MM.1S (cell line): Measurements from ENCODE around the gene AKR7A3.
"Not testable (repeated sequence)": the region's sequence is repeated elsewhere in the genome, so short reads cannot be mapped to it uniquely, and the experiment has no call there.

ENCODE experiments used
- DNase-seq: peaks from one replicate; pipeline ENCODE4 v3.0.0-alpha.2; 2015
- H2AFZ ChIP-seq: fragments of 300-600 bp; sonication (generic); 2 replicates; pipeline ENCODE4 v1.6.0; 2016; ENCODE audit warnings: antibody characterized with exemption, low read length
- H3F3A ChIP-seq: fragments of 300-600 bp; sonication (generic); 2 replicates; pipeline ENCODE4 v1.6.1; 2016; ENCODE audit warnings: mild to moderate bottlenecking, antibody characterized with exemption, low read length, moderate library complexity, mixed read lengths; ENCODE audit not compliant: insufficient read depth
- H3K27ac ChIP-seq: fragments of 300-600 bp; sonication (generic); 2 replicates; pipeline ENCODE4 v1.5.1; 2016; ENCODE audit warnings: mild to moderate bottlenecking, low read length
- H3K27me3 ChIP-seq: fragments of 300-600 bp; sonication (generic); replicated peaks from 2 replicates; pipeline ENCODE4 v1.6.0; 2016; ENCODE audit warnings: low read length; ENCODE audit not compliant: insufficient read depth
- H3K36me3 ChIP-seq: fragments of 300-600 bp; sonication (generic); replicated peaks from 2 replicates; pipeline ENCODE4 v1.6.1; 2016; ENCODE audit warnings: mild to moderate bottlenecking, low read length, mixed read lengths; ENCODE audit not compliant: insufficient read depth
- H3K4me1 ChIP-seq: fragments of 300-600 bp; sonication (generic); 2 replicates; pipeline ENCODE4 v1.6.1; 2016; ENCODE audit warnings: low read length, mixed read lengths
- H3K4me2 ChIP-seq: fragments of 300-600 bp; sonication (generic); 2 replicates; pipeline ENCODE4 v1.6.0; 2016; ENCODE audit warnings: low read depth, low read length
- H3K4me3 ChIP-seq: fragments of 300-600 bp; sonication (generic); 2 replicates; pipeline ENCODE4 v1.5.1; 2016; ENCODE audit warnings: low read length, mixed read lengths
- H3K79me2 ChIP-seq: fragments of 300-600 bp; sonication (generic); 2 replicates; pipeline ENCODE4 v1.6.1; 2016; ENCODE audit warnings: mixed run types, low read length, mixed read lengths
- H3K9ac ChIP-seq: fragments of 300-600 bp; sonication (generic); 2 replicates; pipeline ENCODE4 v1.6.1; 2016; ENCODE audit warnings: low read length, mixed read lengths
- H3K9me2 ChIP-seq: fragments of 300-600 bp; sonication (generic); replicated peaks from 2 replicates; pipeline ENCODE4 v1.6.1; 2016; ENCODE audit warnings: mild to moderate bottlenecking, low read length, mixed read lengths; ENCODE audit not compliant: insufficient read depth
- H3K9me3 ChIP-seq: fragments of 300-600 bp; sonication (generic); replicated peaks from 2 replicates; pipeline ENCODE4 v1.6.1; 2016; ENCODE audit warnings: mild to moderate bottlenecking, low read length, mixed read lengths; ENCODE audit not compliant: insufficient read depth
- H4K20me1 ChIP-seq: fragments of 300-600 bp; sonication (generic); 2 replicates; pipeline ENCODE4 v1.6.1; 2016; ENCODE audit warnings: mild to moderate bottlenecking, low read length, moderate library complexity, mixed read lengths; ENCODE audit not compliant: insufficient read depth
- CTCF ChIP-seq: fragments of 300-600 bp; sonication (generic); IDR thresholded peaks from 2 replicates; pipeline ENCODE4 v1.5.1; 2016; ENCODE audit warnings: antibody characterized with exemption, low read length, mixed read lengths
- EZH2 ChIP-seq: fragments of 300-600 bp; sonication (generic); optimal IDR thresholded peaks from 2 replicates; pipeline ENCODE3; 2017; ENCODE audit warnings: low read depth, mild to moderate bottlenecking, antibody characterized with exemption, low read length, mixed read lengths
- EZH2phosphoT487 ChIP-seq: fragments of 300-600 bp; sonication (generic); IDR thresholded peaks from 2 replicates; pipeline ENCODE4 v1.6.1; 2018; ENCODE audit warnings: antibody characterized with exemption, low read length

The AKR7A3 gene

GRCh38 chr1:19287436-19288185 is 959 bp downstream of the AKR7A3 start:
- no peaks in the 10 kb centered on the region for H3K27me3 ChIP-seq
- no peak overlapping the region for H3K27ac ChIP-seq
- H3K4me2 ChIP-seq, result no peak overlapping the region
- H3K9me3 ChIP-seq, result no peaks in the 10 kb centered on the region
- H3K36me3 ChIP-seq, result no peaks in the 10 kb centered on the region
- no peak for DNase-seq
- H3K9me2 ChIP-seq, result no peaks in the 10 kb centered on the region
- H3K9ac ChIP-seq, result no peak overlapping the region
- no peak overlapping the region for H2AFZ ChIP-seq
- no peaks in the 10 kb centered on the region for H3K79me2 ChIP-seq
- no peak for TF ChIP-seq EZH2
- no peak for TF ChIP-seq EZH2phosphoT487
- no peak for TF ChIP-seq CTCF
- H3F3A ChIP-seq, result no peaks in the 10 kb centered on the region
- H3K4me1 ChIP-seq, result no peaks in the 10 kb centered on the region
- no peaks in the 10 kb centered on the region for H4K20me1 ChIP-seq
- no peak overlapping the region for H3K4me3 ChIP-seq

GRCh38 chr1:19285807-19286206 is 2.8 kb downstream of the AKR7A3 start:
- not testable (repeated sequence) for H3K27ac ChIP-seq, H3K9me3 ChIP-seq, H3K4me1 ChIP-seq, H3K9me2 ChIP-seq, H4K20me1 ChIP-seq, H2AFZ ChIP-seq, H3K27me3 ChIP-seq, H3F3A ChIP-seq, DNase-seq, H3K4me3 ChIP-seq, H3K4me2 ChIP-seq, H3K79me2 ChIP-seq, H3K36me3 ChIP-seq, H3K9ac ChIP-seq

GRCh38 chr1:19285366-19285765 is 3.2 kb downstream of the AKR7A3 start:
- not testable (repeated sequence) for H2AFZ ChIP-seq, H3K4me3 ChIP-seq, H3K9me2 ChIP-seq, H3K27me3 ChIP-seq, H3K79me2 ChIP-seq, H3K9me3 ChIP-seq, H3K9ac ChIP-seq, H3K27ac ChIP-seq, H3F3A ChIP-seq, DNase-seq, H3K4me1 ChIP-seq, H3K4me2 ChIP-seq, H4K20me1 ChIP-seq, H3K36me3 ChIP-seq

- H3F3A ChIP-seq, result no peaks in the 10 kb centered on the region
- no peak overlapping the region for H2AFZ ChIP-seq
- H3K36me3 ChIP-seq, result no peaks in the 10 kb centered on the region
- no peak for DNase-seq
- H3K9ac ChIP-seq, result no peak overlapping the region
- H3K9me3 ChIP-seq, result no peaks in the 10 kb centered on the region
- TF ChIP-seq CTCF (no peak), EZH2phosphoT487 (no peak), EZH2 (no peak)
- H3K4me1 ChIP-seq, result no peaks in the 10 kb centered on the region
- H3K27ac ChIP-seq, result no peak overlapping the region
- no peaks in the 10 kb centered on the region for H3K79me2 ChIP-seq
- H3K4me2 ChIP-seq, result no peak overlapping the region
- no peaks in the 10 kb centered on the region for H4K20me1 ChIP-seq
- H3K9me2 ChIP-seq, result no peaks in the 10 kb centered on the region
- H3K4me3 ChIP-seq, result no peak overlapping the region
- no peaks in the 10 kb centered on the region for H3K27me3 ChIP-seq
These were observed 3.7 kb downstream of the AKR7A3 start for GRCh38 chr1:19284881-19285280.
